Subcutaneous adipose tissue (tissue), 4 donors: Measurements from ENCODE around the gene C10orf53. TPM values are rescaled to one million over a fixed set of nuclear protein-coding genes. Genes with fewer than 3 reads are reported as not detected.

Experiments used
- CTCF ChIP-seq: fragments of 450-650 bp; IDR thresholded peaks from one replicate; pipeline ENCODE4 v1.5.1; 2016; ENCODE audit warnings: low read depth, mild to moderate bottlenecking, control low read depth, antibody characterized with exemption, moderate library complexity
- total RNA-seq, 4 donors: library from RNA; depleted of rRNA; stranded (reverse); fragments of >200 nt; gene quantifications; one replicate each; pipeline ENCODE4 v1.1.0, GENCODE V29; 2016

C10orf53 gene
- total RNA-seq, 4 donors from 2014 or later: not detected

- TF ChIP-seq CTCF: no peak
Observed at GRCh38 chr10:49740346-49741107, 61.1 kb downstream of the C10orf53 start.

GRCh38 chr10:49741108-49741995 lies 61.9 kb downstream of the C10orf53 start:
- no peak for TF ChIP-seq CTCF

- TF ChIP-seq CTCF: no peak
Observed at GRCh38 chr10:49742683-49743463, 63.4 kb downstream of the C10orf53 start.

- TF ChIP-seq CTCF: no peak
Observed at GRCh38 chr10:49743464-49744075, 64.1 kb downstream of the C10orf53 start.

GRCh38 chr10:49744091-49744685 lies 64.7 kb downstream of the C10orf53 start:
- TF ChIP-seq CTCF: no peak

- TF ChIP-seq CTCF: no peak
Observed at GRCh38 chr10:49744924-49745605, 65.6 kb downstream of the C10orf53 start.
